Progenitor cell of endocrine pancreas (in vitro differentiated cells): ENCODE results near the gene KPNA4. TPM values are rescaled to one million over a fixed set of nuclear protein-coding genes. Genes with fewer than 3 reads are reported as not detected.

Experiments used
- DNase-seq: peaks from one replicate; pipeline ENCODE4 v3.0.0; 2021; ENCODE audit warnings: low spot score; ENCODE audit not compliant: unreplicated experiment
- H3K27ac Mint-ChIP-seq: 2 replicates; pipeline ENCODE4 v1.8.0; 2021; ENCODE audit warnings: mild to moderate bottlenecking, moderate library complexity, mixed read lengths
- H3K27me3 Mint-ChIP-seq: 2 replicates; pipeline ENCODE4 v1.8.0; 2021; ENCODE audit warnings: mixed read lengths
- H3K36me3 Mint-ChIP-seq: 2 replicates; pipeline ENCODE4 v1.8.0; 2022; ENCODE audit warnings: mixed read lengths; ENCODE audit not compliant: insufficient read depth
- H3K4me1 Mint-ChIP-seq: 2 replicates; pipeline ENCODE4 v1.8.0; 2021; ENCODE audit warnings: low read depth, mixed read lengths
- H3K4me3 Mint-ChIP-seq: 2 replicates; pipeline ENCODE4 v1.8.0; 2021; ENCODE audit warnings: low read depth, mild to moderate bottlenecking, moderate library complexity, mixed read lengths
- H3K9me3 Mint-ChIP-seq: 2 replicates; pipeline ENCODE4 v1.8.0; 2021; ENCODE audit warnings: low read depth, mixed read lengths
- total RNA-seq: library from RNA; stranded (reverse); gene quantifications from 2 replicates; pipeline ENCODE4 v1.2.1, GENCODE V29; 2021
- TF ChIP-seq, protein P1 (sequence below): fragments of 200-600 bp; sonication (generic); IDR thresholded peaks from one replicate; pipeline ENCODE4 v1.5.0; 2021; ENCODE audit warnings: antibody characterized with exemption, mild to moderate bottlenecking; ENCODE audit not compliant: unreplicated experiment

The KPNA4 gene
- total RNA-seq, 1 donor from 2014 or later = 59.1 TPM

DNA sequence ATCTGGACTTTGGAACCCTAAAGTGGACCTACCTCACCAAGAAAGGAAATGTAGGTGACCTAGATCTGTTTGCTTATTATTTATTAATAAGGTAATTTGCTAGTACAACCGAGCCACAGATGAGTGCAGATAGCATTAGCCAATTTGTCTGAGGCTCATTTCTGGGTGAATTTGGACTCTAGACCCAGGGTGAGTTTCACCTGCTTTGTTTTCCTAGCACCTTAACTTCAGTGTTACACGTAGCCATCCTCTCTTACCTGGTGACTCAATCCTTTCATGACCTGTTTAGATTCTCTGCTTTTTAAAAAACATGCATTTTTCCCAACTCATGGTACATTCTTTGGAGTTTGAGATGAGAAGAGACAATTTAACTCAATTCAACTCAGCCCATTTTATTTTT is 33.5 kb upstream of the KPNA4 start:
- no peak for DNase-seq
- Mint-ChIP-seq H3K9me3 (no peaks in the 10 kb centered on the region), H3K27me3 (peaks cover 55% of the 10 kb centered on the region), H3K4me3 (no peak overlapping the region), H3K36me3 (no peaks in the 10 kb centered on the region), H3K4me1 (peaks cover 7% of the 10 kb centered on the region), H3K27ac (no peak overlapping the region)
- TF ChIP-seq, protein P1, sequence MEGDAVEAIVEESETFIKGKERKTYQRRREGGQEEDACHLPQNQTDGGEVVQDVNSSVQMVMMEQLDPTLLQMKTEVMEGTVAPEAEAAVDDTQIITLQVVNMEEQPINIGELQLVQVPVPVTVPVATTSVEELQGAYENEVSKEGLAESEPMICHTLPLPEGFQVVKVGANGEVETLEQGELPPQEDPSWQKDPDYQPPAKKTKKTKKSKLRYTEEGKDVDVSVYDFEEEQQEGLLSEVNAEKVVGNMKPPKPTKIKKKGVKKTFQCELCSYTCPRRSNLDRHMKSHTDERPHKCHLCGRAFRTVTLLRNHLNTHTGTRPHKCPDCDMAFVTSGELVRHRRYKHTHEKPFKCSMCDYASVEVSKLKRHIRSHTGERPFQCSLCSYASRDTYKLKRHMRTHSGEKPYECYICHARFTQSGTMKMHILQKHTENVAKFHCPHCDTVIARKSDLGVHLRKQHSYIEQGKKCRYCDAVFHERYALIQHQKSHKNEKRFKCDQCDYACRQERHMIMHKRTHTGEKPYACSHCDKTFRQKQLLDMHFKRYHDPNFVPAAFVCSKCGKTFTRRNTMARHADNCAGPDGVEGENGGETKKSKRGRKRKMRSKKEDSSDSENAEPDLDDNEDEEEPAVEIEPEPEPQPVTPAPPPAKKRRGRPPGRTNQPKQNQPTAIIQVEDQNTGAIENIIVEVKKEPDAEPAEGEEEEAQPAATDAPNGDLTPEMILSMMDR = no peak

DNA sequence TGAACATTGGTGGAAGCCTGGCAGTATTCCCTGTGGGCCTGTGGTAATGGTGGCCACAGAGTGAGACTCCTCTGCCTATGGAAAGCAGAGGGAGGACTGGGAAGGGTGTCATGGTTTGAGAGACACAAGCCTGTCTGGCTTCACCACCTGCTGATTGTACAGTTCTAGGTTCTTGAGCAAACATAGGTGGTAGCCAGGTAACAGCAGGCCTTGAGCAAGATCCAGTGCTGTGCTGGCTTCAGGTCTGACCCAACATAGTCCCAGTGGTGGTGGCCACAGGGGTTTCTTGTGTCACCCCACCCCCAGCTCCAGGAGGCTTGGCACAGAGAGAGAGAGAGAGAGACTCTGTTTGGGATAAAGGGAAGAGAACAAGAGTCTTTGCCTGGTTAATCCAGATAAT is 22.7 kb upstream of the KPNA4 start:
- H3K4me1 Mint-ChIP-seq = no peaks in the 10 kb centered on the region
- no peak for DNase-seq
- H3K36me3 Mint-ChIP-seq = no peaks in the 10 kb centered on the region
- TF ChIP-seq, protein P1 = no peak
- peaks cover 16% of the 10 kb centered on the region for H3K9me3 Mint-ChIP-seq
- peaks cover 23% of the 10 kb centered on the region for H3K27me3 Mint-ChIP-seq
- H3K4me3 Mint-ChIP-seq = no peak overlapping the region
- no peak overlapping the region for H3K27ac Mint-ChIP-seq

DNA sequence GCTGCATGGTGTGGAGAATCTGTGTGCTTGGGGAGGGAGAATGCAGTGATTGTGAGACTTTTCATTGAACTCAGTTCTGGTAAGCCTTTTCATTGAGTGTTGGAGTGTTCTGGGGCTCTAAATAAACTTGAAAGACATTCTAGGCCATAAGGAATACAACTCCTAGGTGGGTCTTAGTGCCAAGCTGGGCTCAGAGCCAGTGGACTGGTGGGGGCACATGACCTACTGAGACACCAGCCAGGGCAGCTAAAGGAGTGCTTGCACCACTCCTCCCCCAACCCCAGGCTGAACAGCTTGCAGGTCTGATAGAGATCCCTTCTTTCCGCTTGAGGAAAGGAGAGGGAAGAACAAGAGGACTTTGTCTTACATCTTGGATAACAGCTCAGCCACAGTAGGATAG is 21.7 kb upstream of the KPNA4 start:
- H3K9me3 Mint-ChIP-seq = peaks cover 18% of the 10 kb centered on the region
- TF ChIP-seq, protein P1 = no peak
- no peak overlapping the region for H3K4me3 Mint-ChIP-seq
- DNase-seq = no peak
- no peak overlapping the region for H3K27ac Mint-ChIP-seq
- H3K36me3 Mint-ChIP-seq = no peaks in the 10 kb centered on the region
- peaks cover 15% of the 10 kb centered on the region for H3K27me3 Mint-ChIP-seq
- no peaks in the 10 kb centered on the region for H3K4me1 Mint-ChIP-seq

DNA sequence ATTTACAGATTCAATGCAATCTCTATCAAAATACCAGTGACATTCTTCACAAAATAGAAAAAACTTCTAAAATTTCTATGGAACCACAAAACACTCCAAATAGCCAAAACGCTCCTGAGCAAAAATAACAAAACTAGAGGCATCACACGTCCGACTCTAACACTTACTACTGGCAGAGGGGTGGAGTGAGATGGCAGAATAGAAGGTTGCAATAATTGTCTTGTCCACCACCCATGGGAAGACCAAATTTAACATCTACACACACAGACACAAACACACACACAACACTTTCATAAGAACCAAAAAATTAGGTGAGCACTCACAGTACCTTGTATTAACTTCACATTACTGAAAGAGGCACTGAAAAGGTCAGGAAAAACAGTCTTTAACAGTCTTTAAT is 21.3 kb upstream of the KPNA4 start:
- Mint-ChIP-seq H3K27ac (no peak overlapping the region), H3K36me3 (no peaks in the 10 kb centered on the region), H3K9me3 (peaks cover 22% of the 10 kb centered on the region), H3K4me3 (no peak overlapping the region), H3K4me1 (no peaks in the 10 kb centered on the region), H3K27me3 (peaks cover 14% of the 10 kb centered on the region)
- DNase-seq = no peak
- TF ChIP-seq, protein P1 = no peak

DNA sequence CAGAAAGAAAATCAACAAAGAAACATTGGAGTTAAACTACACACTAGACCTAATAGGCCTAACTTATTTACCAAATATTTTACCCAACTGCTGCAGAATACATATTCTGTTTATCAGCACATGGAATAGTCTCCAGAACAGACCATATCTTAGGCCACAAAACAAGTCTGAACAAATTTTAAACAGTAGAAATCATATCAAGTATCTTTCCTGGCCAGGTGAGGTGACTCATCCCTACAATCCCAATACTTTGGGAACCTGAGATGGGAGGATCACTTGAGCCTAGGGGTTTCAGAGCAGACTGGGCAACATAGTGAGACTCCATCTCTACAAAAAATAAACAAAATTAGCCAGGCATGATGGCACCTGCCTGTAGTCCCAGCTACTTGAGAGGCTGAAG is 18.1 kb upstream of the KPNA4 start:
- TF ChIP-seq, protein P1 = no peak
- H3K4me1 Mint-ChIP-seq = no peaks in the 10 kb centered on the region
- no peak overlapping the region for H3K27ac Mint-ChIP-seq
- peaks cover 13% of the 10 kb centered on the region for H3K9me3 Mint-ChIP-seq
- peaks cover 8% of the 10 kb centered on the region for H3K27me3 Mint-ChIP-seq
- H3K36me3 Mint-ChIP-seq = no peaks in the 10 kb centered on the region
- H3K4me3 Mint-ChIP-seq = no peak overlapping the region
- no peak for DNase-seq
